ENCODE results near the gene C3.

Gene C3

GRCh38 chr19:6706633-6706958, 13.9 kb downstream of the C3 start:
- no peak for DNase-seq
- H3K9me3 ChIP-seq (ENCODE audit: severe bottlenecking): no peaks in the 10 kb centered on the region
- no peak for TF ChIP-seq CTCF (IDR thresholded peaks at IDR 0.05; ENCODE audit: low read depth, low read length)
- H3K27ac ChIP-seq: no peak overlapping the region
- H3K36me3 ChIP-seq: no peaks in the 10 kb centered on the region
- H3K27me3 ChIP-seq (ENCODE audit: insufficient read depth, low read depth, severe bottlenecking): peaks cover 61% of the 10 kb centered on the region
- H3K4me3 ChIP-seq (ENCODE audit: low read depth, low read length): no peak overlapping the region

GRCh38 chr19:6705931-6706632, 14.4 kb downstream of the C3 start:
- Histone ChIP-seq H3K27me3 (ENCODE audit: insufficient read depth, low read depth, severe bottlenecking) (peaks cover 62% of the 10 kb centered on the region), H3K36me3 (no peaks in the 10 kb centered on the region), H3K4me3 (ENCODE audit: low read depth, low read length) (no peak overlapping the region), H3K9me3 (ENCODE audit: severe bottlenecking) (no peaks in the 10 kb centered on the region), H3K27ac (no peak overlapping the region)
- no peak for TF ChIP-seq CTCF (IDR thresholded peaks at IDR 0.05; ENCODE audit: low read depth, low read length)
- DNase-seq: no peak

GRCh38 chr19:6700586-6701316, 19.7 kb downstream of the C3 start:
- no peak for DNase-seq
- no peak overlapping the region for H3K4me3 ChIP-seq (ENCODE audit: low read depth, low read length)
- no peaks in the 10 kb centered on the region for H3K36me3 ChIP-seq
- TF ChIP-seq CTCF (IDR thresholded peaks at IDR 0.05; ENCODE audit: low read depth, low read length): no peak
- peaks cover 40% of the 10 kb centered on the region for H3K27me3 ChIP-seq (ENCODE audit: insufficient read depth, low read depth, severe bottlenecking)
- H3K9me3 ChIP-seq (ENCODE audit: severe bottlenecking): no peaks in the 10 kb centered on the region
- H3K27ac ChIP-seq: no peak overlapping the region

- TF ChIP-seq CTCF (IDR thresholded peaks at IDR 0.05; ENCODE audit: low read depth, low read length): no peak
- peaks cover 39% of the 10 kb centered on the region for H3K27me3 ChIP-seq (ENCODE audit: insufficient read depth, low read depth, severe bottlenecking)
- no peak for DNase-seq
- no peak overlapping the region for H3K4me3 ChIP-seq (ENCODE audit: low read depth, low read length)
- no peak overlapping the region for H3K27ac ChIP-seq
- H3K9me3 ChIP-seq (ENCODE audit: severe bottlenecking): peaks cover 2% of the 10 kb centered on the region
- H3K36me3 ChIP-seq: no peaks in the 10 kb centered on the region
These were observed 20.5 kb downstream of the C3 start for GRCh38 chr19:6699935-6700334.

- Histone ChIP-seq H3K36me3 (no peaks in the 10 kb centered on the region), H3K27me3 (ENCODE audit: insufficient read depth, low read depth, severe bottlenecking) (peaks cover 24% of the 10 kb centered on the region), H3K9me3 (ENCODE audit: severe bottlenecking) (peaks cover 5% of the 10 kb centered on the region), H3K4me3 (ENCODE audit: low read depth, low read length) (no peak overlapping the region), H3K27ac (no peak overlapping the region)
- no peak for TF ChIP-seq CTCF (IDR thresholded peaks at IDR 0.05; ENCODE audit: low read depth, low read length)
- DNase-seq: no peak
These were observed 23.2 kb downstream of the C3 start for GRCh38 chr19:6697291-6697690.
